Ovary (tissue), 9 donors: Measurements from ENCODE around the gene AKT3. TPM values are rescaled to one million over a fixed set of nuclear protein-coding genes. Genes with fewer than 3 reads are reported as not detected.

Experiments used
- DNase-seq, 5 donors: peaks; one replicate each; pipeline ENCODE4 v3.0.0-alpha.2; 2019 to 2020
- H3K27ac ChIP-seq, 2 donors: fragments of 200-600 bp; one replicate each; pipeline versions ENCODE4 v1.5.1 to v1.8.0; 2019 to 2022
- H3K27me3 ChIP-seq: fragments of 200-600 bp; one replicate; pipeline ENCODE4 v1.8.0; 2022
- H3K36me3 ChIP-seq: fragments of 200-600 bp; sonication (generic); one replicate; pipeline ENCODE4 v1.5.1; 2019
- H3K4me1 ChIP-seq: one replicate; pipeline ENCODE4 v1.8.1; 2013; ENCODE audit warnings: mild to moderate bottlenecking, moderate library complexity; ENCODE audit not compliant: insufficient read depth
- H3K4me3 ChIP-seq: fragments of 200-600 bp; sonication (generic); one replicate; pipeline ENCODE4 v1.5.1; 2017
- H3K9me3 ChIP-seq, 2 donors: fragments of 200-600 bp in 1 of 2; sonication (generic) in 1 of 2; one replicate each; pipeline versions ENCODE4 v1.5.1 to v1.8.1; 2013 to 2019; ENCODE audit warnings: mild to moderate bottlenecking in 1 of 2, moderate library complexity in 1 of 2
- CTCF ChIP-seq, 3 donors: fragments of 450-650 bp in 2 of 3; fragments of 200-600 bp in 1 of 3; IDR thresholded peaks; one replicate each; pipeline versions ENCODE4 v1.5.1 to v1.8.0; 2016 to 2022; ENCODE audit warnings: antibody characterized with exemption in 3 of 3, mild to moderate bottlenecking in 1 of 3
- EP300 ChIP-seq: sonication (generic); formaldehyde crosslinking; IDR thresholded peaks from one replicate; pipeline ENCODE4 v1.6.1; 2017; ENCODE audit warnings: antibody characterized with exemption
- POLR2A ChIP-seq: fragments of 450-650 bp; IDR thresholded peaks from one replicate; pipeline ENCODE4 v1.6.1; 2017; ENCODE audit warnings: antibody characterized with exemption, mild to moderate bottlenecking, moderate library complexity
- WGBS, 3 donors: extraction: QIAGEN DNeasy Blood & Tissue Kit in 1 of 3; methylation state at CpG; one replicate each; pipeline versions ENCODE4 v1.1.5 to v1.1.7; 2013 to 2017; 5-methylcytosine and 5-hydroxymethylcytosine counted together
- intact Hi-C, 4 donors: fragments of 100-400 bp; cut with DNase I; formaldehyde crosslinking; loops; one replicate each; pipeline versions ENCODE4 v1.11.0 to v1.15.1; 2022 to 2023
- polyA plus RNA-seq, 2 donors: library from polyadenylated mRNA; stranded (reverse); fragments of 200-250 nt in 1 of 2; fragments of 350-450 nt in 1 of 2; fragmentation: Illumina TruSeq in 1 of 2; extraction: RNeasy Lipid Tissue Mini Kit (QIAGEN cat#74804) in 1 of 2; gene quantifications; one replicate each; pipeline ENCODE4 v1.2.3, GENCODE V29; 2013 to 2014
- total RNA-seq, 7 donors: library from RNA; depleted of rRNA in 2 of 7; stranded (reverse); fragments of >200 nt in 2 of 7; fragmentation: NEBNext Ultra II Directional in 3 of 7; extraction: Animal tissue kit (Norgen Biotek cat#: 25700) in 3 of 7; gene quantifications; one replicate each; pipeline versions ENCODE4 v1.1.0 to v1.2.4, GENCODE V29; 2016 to 2023
- donor health status: DM: no; HTN: no; CAD: no; lungs with moderate emphysema.
- donor health status: DM: no; HTN: no; CAD: no.
- donor health status: Bipolar disorder and iron deficiency.
- donor health status: DM: yes; HTN: yes; CAD: no.
- donor health status: DM: no; HTN: no; CAD: no.
- donor health status: DM: yes; HTN: yes; CAD: no.

AKT3 gene
- total and polyA plus RNA-seq, 9 donors = 27.2 to 202 (median 111) TPM

GRCh38 chr1:243605604-243606003 lies 244.4 kb downstream of the AKT3 start:
- Histone ChIP-seq H3K4me1 (no peaks in the 10 kb centered on the region), H3K9me3 (no peaks in the 10 kb centered on the region), H3K27me3 (no peaks in the 10 kb centered on the region), H3K36me3 (no peaks in the 10 kb centered on the region), H3K4me3 (no peak overlapping the region), H3K27ac (no peak overlapping the region)
- WGBS, 3 donors = 75 to 92% (median 77%) methylated on average over 2 of the region's 2 CpGs
- TF ChIP-seq CTCF (IDR thresholded peaks at IDR 0.05) (no peak), EP300 (no peak), POLR2A (no peak)
- intact Hi-C loops = no loop called here
- no peak for DNase-seq

- TF ChIP-seq POLR2A (no peak), EP300 (no peak), CTCF (IDR thresholded peaks at IDR 0.05) (no peak)
- Histone ChIP-seq H3K4me3 (no peak overlapping the region), H3K36me3 (no peaks in the 10 kb centered on the region), H3K27me3 (no peaks in the 10 kb centered on the region), H3K9me3 (no peaks in the 10 kb centered on the region), H3K27ac (no peak overlapping the region), H3K4me1 (peaks cover 2% of the 10 kb centered on the region)
- intact Hi-C loops = no loop called here
- no peak for DNase-seq
These were observed 248.3 kb downstream of the AKT3 start for GRCh38 chr1:243601720-243602119.

- WGBS, 3 donors = 23 to 49% (median 27%) methylated on average over 2 of the region's 2 CpGs
These were observed 251.6 kb downstream of the AKT3 start for GRCh38 chr1:243598433-243598832.

GRCh38 chr1:243597383-243597782 lies 252.7 kb downstream of the AKT3 start:
- Histone ChIP-seq H3K36me3 (no peaks in the 10 kb centered on the region), H3K27me3 (no peaks in the 10 kb centered on the region), H3K4me3 (no peak overlapping the region), H3K27ac (no peak overlapping the region), H3K9me3 (no peaks in the 10 kb centered on the region), H3K4me1 (peaks cover 2% of the 10 kb centered on the region)
- no peak for TF ChIP-seq CTCF (IDR thresholded peaks at IDR 0.05)
- TF ChIP-seq POLR2A = no peak
- no peak for TF ChIP-seq EP300
- intact Hi-C loops = no loop called here
- WGBS, 3 donors = 80 to 84% (median 84%) methylated on average over 3 of the region's 3 CpGs
- no peak for DNase-seq

More at GRCh38 chr1:243598433-243598832, 251.6 kb downstream of the AKT3 start:
- no peak for TF ChIP-seq CTCF (IDR thresholded peaks at IDR 0.05)
- H3K27me3 ChIP-seq = no peaks in the 10 kb centered on the region
- H3K4me1 ChIP-seq = peaks cover 2% of the 10 kb centered on the region
- H3K27ac ChIP-seq = no peak overlapping the region
- DNase-seq = no peak
- no peaks in the 10 kb centered on the region for H3K36me3 ChIP-seq
- no peak overlapping the region for H3K4me3 ChIP-seq
- intact Hi-C loops = no loop called here
- no peaks in the 10 kb centered on the region for H3K9me3 ChIP-seq
